ENCODE measurements around the gene BANP.
"Not testable (repeated sequence)": the region's sequence is repeated elsewhere in the genome, so short reads cannot be mapped to it uniquely, and the experiment has no call there.

BANP gene

DNA sequence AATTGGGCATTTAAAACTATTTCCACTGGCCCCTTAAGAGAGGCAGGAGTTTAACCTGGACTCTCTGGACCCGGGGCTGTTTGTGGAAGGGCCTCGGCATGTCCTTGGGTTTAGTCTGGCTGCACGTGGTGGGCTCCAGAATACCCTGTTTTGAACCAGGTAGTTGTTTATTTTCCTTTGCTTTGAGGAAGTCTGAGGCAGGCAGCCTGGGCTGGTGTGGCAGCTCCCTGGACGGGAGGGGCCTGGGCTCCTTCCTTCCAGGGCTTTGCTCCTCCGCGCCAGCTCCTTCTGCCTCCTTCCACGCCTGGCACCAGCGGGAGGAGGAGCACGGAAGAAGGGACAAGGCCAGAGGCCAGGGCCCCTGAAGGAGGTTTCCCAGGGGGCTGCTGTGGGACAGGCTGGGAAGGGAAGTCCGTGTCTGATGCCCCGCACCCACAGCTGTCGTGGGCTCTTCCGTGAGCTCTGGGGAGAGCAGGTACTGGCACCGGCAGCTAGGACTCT lies 15.5 kb downstream of the BANP start:
- no peak for DNase-seq (ENCODE audit: low read depth)

DNA sequence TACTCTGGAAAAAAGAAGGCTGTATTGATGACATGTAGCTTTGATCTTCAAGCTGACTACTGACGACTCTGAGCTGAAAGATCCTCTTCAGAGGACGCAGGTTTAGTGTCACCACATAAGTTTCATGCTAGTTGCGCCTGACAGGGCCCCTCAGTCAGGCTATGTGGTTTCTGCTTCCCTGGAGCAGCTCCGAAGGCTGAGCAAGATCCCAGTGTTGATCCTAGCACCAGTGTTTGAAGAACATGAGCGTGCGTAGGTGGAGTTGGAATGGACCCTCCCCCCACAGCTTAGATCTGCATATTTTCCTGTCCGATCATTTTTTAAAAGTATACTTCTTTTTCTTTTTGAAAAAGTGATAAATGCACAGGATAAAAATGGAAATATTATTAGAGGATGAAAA lies 17.3 kb downstream of the BANP start:
- DNase-seq (ENCODE audit: low read depth) = no peak

DNA sequence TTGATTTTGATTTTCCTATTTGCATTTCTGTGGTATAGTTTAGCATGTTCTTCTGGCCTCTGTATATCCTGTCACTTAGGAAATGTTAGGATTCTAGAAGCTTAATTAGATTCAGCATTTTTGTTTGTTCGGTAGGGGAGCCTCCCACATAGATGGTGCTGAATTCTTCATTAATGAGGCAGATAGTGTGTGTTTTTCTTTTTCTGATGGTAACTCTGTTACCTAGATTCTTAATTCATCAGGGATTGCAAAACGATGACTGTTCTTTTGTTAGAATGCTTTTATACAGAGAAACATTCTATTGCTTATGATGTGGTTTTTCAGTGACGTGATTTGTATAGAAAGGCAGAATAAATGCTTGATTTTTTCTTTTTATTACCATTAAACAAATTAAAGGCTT lies 19.0 kb downstream of the BANP start:
- no peak for DNase-seq (ENCODE audit: low read depth)

DNA sequence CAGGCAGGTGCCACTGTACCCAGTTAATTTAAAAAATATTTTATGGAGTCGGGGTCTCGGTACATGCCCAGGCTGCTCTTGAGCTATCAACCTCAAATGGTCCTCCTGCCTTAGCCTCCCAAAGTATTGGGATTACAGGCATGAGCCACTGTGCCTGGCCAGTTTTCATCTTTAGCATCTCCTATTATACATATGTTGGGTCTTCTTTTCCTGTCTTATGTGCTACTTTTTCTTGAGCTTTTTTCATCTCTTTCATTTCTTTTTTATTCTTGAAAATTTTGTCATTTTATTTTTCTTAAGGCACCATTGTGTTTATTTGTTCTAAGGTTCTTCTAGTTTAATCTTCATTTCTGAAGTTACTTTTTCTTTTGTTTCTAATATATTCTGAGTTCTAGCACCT lies 20.7 kb downstream of the BANP start:
- DNase-seq (ENCODE audit: low read depth) = no peak

DNA sequence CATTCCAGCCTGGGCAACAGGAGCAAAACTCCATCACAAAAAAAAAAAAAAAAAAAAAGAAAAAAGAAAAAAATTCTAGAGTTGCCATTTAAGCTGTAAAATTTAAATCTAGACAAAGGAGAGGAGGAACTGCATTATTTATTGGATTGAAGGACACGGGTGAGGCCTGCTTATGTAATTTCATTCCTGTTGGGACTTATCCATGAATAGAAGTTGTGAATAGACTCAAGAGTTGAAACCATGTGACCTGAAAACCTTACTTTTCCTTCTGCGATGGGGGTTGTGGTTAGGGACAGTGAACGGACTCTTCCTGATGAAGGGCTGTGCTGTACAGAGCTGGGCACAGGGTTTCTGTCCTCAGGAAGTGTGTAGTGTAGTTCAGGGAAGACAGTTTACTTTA lies 22.5 kb downstream of the BANP start:
- DNase-seq (ENCODE audit: low read depth) = no peak

DNA sequence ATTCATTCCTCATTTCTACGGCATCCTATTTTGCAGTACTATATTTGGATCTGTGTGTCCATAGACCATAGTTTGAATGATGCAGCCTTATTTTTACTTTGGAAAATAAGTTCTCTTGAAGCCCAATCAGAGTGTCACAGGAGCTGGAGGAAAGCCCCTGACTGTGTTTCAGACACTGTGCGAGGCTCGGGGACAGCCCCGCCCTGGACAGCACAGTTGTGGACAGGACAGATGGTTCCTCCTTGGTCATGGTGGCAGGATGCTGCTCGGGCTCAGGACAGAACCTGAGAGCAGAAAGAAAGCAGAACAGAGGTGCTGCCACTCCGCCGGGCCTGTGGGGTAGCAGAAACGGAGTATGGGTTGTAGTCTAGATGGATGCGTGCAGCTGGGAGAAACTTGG lies 22.9 kb downstream of the BANP start:
- DNase-seq (ENCODE audit: low read depth) = no peak

DNA sequence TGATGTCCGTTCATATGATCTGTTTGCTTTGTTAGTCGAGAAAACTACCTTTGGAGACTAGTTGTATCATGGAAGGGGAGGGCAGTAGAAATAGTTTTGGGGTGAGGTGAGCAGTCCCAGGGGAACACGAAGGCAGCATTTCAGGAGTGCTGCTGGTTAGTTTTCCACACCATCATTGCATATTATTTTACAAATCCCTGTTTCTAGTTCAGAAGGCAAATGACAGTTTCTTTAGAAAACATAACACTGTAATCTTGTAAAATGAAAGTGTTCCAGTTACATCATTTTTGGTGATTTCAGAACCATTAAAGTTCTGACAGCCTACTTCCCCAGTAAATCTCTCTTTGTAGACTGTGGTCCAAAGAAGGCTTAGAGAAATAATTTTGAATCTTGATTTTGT lies 25.4 kb downstream of the BANP start:
- no peak for DNase-seq (ENCODE audit: low read depth)

DNA sequence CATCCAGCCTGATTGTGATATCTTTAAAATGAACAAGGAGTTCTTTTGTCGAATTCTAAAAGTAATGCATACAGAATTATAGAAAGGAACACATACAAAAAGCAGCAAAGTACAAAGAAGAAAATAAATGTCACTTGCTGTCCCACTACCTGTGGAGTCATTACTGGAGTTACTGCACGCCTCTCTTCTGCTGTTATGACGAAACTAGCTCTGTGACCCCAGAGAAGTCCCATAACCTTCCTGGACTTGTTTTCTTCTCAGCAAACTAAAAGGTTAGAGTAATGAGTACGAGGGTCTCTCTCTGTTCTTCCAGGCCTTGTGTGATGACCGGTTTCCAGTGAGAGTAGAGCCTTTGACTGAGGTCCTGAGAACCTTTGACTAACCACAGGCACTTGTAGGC lies 26.9 kb downstream of the BANP start:
- DNase-seq (ENCODE audit: low read depth) = no peak

DNA sequence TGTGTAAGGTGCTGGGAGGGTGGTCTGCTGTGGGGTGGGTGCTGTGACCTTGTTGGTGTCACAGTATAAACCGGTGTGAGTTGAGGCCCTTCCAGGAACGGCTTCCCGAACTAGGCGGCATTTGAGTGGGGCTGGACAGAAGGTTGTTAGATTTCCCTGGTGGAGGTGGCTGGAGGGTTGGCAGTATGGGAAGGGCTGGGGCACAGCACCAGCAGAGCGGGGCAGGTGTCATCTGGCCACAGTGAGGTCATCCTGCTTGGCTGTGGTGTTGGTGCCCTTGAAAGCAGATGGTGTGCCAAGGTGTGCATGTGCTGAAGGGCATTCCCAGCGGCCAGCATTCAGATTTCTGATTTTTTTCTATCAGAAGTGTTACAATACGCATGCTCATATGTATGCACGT lies 28.1 kb downstream of the BANP start:
- no peak for DNase-seq (ENCODE audit: low read depth)

DNA sequence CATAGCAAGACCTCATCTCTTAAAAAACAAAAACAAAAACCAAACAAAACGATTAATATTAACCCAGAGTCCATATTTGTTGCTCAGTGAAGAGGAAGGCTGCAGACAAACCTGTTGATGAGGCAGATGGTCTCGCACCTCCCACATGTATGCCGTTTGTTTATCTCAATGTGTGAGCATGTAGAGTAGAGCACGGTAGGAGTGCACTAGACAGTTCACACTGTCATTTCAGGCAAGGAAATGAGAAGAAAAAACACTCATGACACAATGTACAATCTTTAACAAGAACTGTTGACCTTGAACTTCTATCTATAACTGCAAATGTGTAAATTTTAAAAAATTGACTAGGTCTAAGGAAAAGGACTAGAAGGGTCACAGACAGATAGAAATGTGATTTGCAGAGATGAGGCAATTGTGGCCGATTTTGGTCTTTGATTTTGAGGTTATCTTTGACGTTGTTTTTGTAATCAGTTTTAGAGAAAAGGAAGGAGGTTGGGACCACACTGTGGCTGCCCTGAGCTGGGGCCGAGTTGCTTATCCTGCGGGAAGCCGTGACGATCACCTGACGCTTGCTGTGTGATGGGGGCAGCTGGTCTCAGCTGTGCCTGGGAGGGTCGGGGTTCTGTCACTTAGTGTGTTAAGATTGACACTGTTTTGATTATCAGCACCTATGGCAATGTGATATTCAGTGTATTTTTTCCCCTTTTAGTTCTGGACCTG lies 28.8 kb downstream of the BANP start:
- DNase-seq (ENCODE audit: low read depth) = not testable (repeated sequence)

DNA sequence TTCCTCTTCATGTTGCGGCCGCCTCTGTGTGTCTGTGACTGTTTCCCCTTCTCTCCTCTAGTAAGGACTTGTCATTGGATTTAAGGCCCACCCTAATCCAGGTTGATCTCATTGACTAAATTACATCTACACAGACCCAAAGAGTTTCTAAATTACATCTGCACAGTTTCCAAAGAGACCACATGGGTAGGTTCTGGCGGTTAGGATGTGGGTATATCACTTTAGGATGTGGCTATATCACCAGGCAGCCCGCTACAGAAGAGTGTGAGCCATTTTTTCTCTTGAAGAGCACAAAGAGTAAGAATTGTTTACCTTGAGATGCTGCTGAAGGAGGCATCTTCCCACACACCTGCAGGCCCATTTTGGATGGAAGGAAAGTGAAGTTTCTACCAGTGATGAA lies 30.1 kb downstream of the BANP start:
- DNase-seq (ENCODE audit: low read depth) = not testable (repeated sequence)

DNA sequence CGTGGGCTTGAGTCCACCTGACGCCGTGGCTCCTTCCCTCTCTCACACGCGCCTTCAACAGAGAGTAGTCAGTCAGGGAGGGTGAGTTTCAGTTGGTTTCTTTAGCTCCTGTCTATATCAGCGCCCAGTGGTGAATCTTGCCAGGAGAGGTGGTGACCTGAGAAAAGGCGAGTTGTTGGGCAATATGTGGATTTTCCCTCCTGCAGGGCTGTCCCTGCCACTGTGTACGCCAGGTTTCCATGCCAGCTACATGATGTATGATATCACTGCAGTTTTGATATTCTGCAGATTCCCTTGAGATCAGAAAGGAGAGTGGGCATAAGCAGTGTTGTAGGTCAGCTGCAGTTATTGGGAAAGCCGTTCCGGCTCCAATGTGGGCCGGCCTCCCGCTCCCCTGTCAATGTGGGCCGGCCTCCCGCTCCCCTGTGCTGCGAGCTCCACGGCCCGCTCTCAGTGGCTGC lies 31.4 kb downstream of the BANP start:
- no peak for DNase-seq (ENCODE audit: low read depth)

DNA sequence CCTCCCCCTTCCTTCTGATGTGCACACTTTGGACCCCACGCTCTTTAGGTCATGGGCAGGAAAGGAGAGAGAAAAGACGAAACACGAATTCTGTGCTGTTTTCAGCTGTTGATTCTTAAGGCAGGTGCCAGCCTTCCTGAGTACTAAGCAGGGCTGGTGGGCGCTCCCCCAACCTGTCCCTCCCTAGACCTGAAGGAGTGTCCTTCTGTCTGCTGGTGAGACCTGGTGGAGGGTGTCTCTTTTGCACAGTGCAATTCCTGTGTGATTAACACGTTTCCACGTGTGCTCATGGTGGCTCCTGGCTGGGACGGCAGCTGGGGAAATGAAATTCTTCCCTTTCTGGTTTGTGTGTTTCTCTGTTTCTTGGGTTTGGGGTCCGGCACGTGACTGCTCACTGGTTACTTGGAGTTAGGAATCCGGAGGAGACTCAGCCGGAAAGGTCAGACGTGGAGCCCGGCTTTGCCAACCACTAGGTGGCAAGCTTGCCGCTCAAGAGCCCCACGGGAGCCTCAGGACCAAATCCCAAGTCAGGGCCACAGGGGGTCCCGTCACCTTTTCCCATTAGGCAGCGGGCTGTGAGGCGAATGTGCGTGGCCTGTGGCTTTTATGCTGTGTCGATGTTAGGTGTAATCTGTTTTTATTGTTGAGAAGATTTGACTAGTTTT lies 32.0 kb downstream of the BANP start:
- DNase-seq (ENCODE audit: low read depth) = not testable (repeated sequence)

DNA sequence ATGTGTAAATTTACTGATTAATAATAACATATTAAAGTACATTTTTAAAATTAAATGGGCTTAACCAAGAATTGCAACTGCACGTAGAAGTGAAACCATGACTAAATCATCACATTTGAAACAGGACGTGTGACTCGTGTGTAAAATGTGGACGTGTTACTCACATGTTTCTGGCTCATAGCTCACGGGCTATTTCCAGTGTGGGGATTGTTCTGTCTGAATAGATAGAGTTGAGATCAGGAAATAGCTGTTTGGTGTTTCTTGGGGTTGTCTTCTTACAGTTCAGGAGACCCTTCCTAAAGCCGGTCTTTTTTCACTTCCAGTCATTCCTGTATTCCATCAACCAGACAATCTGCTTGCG lies 32.5 kb downstream of the BANP start:
- not testable (repeated sequence) for DNase-seq (ENCODE audit: low read depth)

DNA sequence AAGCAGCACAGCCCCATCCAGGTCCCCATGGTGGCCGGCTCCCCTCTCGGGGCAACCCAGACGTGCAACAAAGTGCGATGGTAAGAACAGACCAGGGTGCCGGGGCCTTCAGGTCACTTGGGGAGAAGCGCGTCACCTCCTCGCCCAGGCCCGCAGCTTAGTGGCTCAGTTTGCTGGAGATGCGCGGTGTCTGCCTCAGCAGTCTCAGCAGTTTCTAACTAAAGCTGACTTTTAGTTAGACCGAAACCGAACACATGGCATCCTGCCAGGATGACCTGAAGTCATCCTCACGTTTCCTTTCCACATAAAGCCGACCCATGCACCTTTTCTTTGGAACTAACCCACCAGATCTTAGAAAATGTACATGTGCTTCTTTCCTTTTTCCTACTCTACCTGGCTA lies 32.9 kb downstream of the BANP start:
- DNase-seq (ENCODE audit: low read depth) = not testable (repeated sequence)

DNA sequence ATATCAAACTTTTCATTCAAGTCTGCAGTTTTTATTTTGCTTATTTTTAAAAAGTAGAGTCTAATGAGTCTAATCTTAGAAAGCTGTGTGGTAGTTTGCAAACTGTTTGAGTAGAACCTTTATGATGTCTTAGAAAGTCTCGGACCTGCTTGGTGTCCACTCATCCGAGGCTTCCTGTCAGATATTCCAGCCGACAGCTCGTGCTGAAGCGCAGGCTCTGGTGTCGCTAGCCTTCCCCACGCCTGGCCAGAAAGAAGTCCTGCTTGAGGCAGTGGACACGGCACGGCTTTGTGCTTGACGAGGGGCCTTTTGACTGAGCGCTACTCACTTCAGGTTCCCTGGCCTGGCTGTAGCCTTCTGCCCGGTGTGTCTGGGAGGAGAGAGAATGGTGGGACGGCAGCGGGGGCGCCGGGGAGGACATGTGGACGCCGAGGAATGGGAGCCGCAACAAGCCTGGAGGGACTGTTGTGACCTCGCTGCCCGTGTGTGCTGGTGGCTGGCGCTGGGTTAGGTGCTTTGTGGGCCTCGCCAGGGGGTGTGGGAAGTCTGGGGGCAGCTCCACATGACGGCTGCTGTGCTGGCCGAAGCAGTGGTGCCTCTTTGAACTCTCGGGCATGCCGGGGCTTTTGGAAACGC lies 33.5 kb downstream of the BANP start:
- no peak for DNase-seq (ENCODE audit: low read depth)

DNA sequence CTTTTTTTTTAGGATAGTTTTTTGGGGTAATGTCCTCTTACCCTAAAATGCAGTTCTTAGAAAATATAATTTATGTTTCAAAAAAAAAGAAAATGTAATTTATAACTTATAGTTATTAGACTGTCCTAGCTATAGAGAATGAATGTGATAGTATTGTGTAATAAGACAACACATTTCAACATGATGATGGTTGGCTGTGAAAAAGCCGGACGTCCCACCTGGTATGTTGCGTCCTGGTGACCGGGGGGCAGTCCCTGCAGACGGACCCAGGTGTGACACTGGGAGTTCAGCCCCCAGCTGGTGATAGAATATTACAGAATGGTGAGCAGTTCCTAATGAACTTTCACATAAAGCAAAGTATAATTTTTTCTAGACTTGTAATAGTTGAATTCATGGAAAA lies 34.3 kb downstream of the BANP start:
- DNase-seq (ENCODE audit: low read depth) = not testable (repeated sequence)

DNA sequence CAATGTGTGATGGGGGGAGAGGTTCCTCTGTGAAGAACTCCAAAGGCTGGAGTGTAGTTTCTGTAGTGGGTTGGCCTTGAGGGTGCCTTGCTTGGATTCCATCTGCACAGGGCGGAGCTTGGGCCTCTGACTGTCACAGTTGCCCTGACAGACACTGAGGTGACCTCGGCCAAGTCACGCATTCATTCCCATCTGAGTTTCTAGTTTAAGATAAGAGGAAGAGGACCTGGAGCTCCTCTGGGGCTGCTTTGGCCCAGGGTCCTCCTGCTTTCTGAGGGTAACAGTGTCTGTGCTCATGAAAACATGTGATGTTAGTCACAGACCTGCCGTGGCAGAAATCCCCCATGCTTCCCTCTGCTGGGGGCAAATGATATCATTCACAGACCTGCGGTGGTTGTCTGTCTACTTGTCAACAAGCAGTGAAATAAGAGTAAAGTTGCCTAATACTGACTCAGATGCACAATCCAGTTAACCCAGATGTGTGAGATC lies 35.2 kb downstream of the BANP start:
- DNase-seq (ENCODE audit: low read depth) = not testable (repeated sequence)

DNA sequence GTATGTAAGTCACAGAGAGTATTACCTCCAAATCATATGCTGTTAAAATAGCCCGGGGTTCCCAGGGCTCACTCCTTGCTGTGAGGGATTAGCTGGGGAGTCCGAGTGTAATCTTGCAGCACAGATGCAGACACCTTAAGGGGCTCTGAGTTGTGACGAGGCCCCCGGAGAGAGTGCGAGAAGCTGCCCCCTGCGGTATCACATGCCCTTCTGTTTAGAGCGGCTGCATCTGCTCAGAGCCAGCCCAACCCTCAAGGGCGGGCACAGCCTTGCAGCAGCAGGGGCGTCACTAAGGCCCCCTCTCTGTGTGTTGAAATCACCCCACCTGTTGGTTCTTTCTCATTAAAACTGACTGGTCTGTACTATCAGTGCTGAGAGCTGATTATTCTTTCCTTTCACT lies 37.4 kb downstream of the BANP start:
- not testable (repeated sequence) for DNase-seq (ENCODE audit: low read depth)

DNA sequence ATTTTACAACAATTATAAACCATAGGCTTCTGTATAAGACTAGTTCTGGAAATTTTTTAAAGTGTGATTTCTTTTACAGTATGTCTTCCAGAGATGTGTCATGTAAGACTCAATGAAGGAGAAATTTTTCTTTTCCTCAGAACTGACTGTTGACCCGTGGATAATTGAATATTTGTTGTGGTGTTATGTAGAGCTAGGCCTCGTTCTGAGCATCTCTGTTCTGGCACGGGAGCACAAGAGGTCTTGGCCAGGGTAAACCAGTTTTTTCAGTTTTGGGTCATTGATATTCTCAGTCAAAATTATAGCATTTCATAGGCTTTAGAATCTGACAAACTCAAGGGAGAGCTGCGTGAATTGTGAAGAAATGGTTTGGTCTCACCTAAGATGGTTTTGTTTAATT lies 39.0 kb downstream of the BANP start:
- DNase-seq (ENCODE audit: low read depth) = not testable (repeated sequence)

DNA sequence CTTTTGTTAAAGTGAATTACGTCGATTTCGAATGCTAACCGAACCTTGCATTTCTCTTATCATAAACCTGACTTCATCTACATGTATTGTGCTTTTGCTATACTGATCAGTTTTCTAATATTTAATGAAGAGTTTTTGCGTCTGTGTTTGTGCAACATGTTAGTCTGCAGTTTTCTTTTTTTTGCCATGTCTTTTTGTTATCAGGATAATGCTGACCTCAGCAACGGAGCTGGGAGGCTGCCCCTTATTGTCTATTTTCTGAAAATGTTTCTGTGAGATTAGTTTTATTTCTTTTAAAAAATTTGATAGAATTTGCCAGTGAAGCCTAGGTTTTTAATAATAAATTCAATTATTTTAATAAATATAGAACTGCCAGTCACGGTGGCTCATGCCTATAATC lies 40.9 kb downstream of the BANP start:
- DNase-seq (ENCODE audit: low read depth) = not testable (repeated sequence)

DNA sequence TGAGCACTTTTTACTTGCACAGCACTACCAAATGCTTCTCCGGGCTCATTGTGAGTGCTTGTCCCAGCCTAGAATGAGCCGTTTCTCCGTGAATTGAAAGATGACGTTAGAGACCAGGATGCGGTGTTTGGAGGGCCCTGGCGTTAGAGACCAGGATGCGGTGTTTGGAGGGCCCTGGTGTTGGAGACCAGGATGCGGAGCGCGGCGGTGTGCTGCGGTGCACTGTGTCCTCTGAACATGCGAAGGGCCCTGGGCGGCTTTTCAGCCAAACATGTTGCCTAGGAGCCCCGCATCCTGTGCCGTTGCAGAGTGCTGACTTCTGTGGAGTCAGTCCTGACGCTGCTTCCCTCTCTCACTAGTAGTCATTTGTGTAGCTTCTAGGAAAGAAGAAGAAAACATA lies 42.7 kb downstream of the BANP start:
- DNase-seq (ENCODE audit: low read depth) = no peak

DNA sequence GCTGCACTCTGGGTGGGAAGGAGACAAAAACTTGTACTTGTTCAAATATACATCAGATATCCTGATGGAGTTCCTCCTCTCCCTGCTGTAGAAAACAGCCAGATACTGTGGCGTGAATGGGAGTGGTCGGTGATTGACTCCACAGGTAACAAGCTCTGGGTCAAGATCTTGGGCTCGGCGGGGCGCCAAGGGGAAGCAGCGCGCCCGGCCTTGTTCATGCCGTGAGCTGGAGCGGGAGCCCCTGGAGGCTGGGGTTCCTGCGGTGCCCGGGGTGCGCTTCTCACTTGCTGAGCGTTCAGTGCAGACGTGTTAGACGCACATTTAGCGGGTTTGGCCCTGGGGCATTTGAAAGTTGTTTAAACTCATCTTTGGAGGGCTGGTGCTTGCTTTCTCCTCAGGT lies 44.4 kb downstream of the BANP start:
- DNase-seq (ENCODE audit: low read depth) = no peak

Measured in activated T-helper 1 cell treated with Interleukin-2 at 50 U/mL for 16 hours (primary cell).